GM18519 (cell line): Measurements from ENCODE around the gene DMRTA1.
"Not testable (repeated sequence)": the region's sequence is repeated elsewhere in the genome, so short reads cannot be mapped to it uniquely, and the experiment has no call there.

Source experiments
- ATAC-seq: cut with Tn5 transposase; IDR thresholded peaks from one replicate; pipeline ENCODE4 v1.9.1; 2021; ENCODE audit warnings: mild to moderate bottlenecking, moderate library complexity; ENCODE audit not compliant: unreplicated experiment, low FRiP score

DMRTA1 gene

GRCh38 chr9:22455181-22455580 lies 8.6 kb downstream of the DMRTA1 start:
- ATAC-seq: no peak

GRCh38 chr9:22457448-22457847 lies 10.8 kb downstream of the DMRTA1 start:
- ATAC-seq: no peak

- ATAC-seq: no peak
Observed at GRCh38 chr9:22463205-22463604, 16.6 kb downstream of the DMRTA1 start.

- ATAC-seq: peak; percentile 82
Observed at GRCh38 chr9:22469928-22470544, 23.4 kb downstream of the DMRTA1 start.

GRCh38 chr9:22481566-22481965 lies 34.9 kb downstream of the DMRTA1 start:
- no peak for ATAC-seq

GRCh38 chr9:22483528-22484070 lies 37.0 kb downstream of the DMRTA1 start:
- ATAC-seq: no peak

- ATAC-seq: not testable (repeated sequence)
Observed at GRCh38 chr9:22496197-22496596, 49.6 kb downstream of the DMRTA1 start.
